Hematopoietic multipotent progenitor cell treated with erythropoietin and hydrocortisone succinate and interleukin-3 and kit ligand, for 4 days (in vitro differentiated cells): Measurements from ENCODE around the gene MMAB.

ENCODE experiments used
- DNase-seq: peaks from one replicate; pipeline ENCODE4 v3.0.0-alpha.2; 2015

Gene MMAB

GRCh38 chr12:109601557-109601956 is 28.3 kb upstream of the MMAB start:
- no peak for DNase-seq

GRCh38 chr12:109600995-109601394 is 27.7 kb upstream of the MMAB start:
- DNase-seq, result no peak

- DNase-seq, result no peak
Observed at GRCh38 chr12:109600481-109600880, 27.2 kb upstream of the MMAB start.

- no peak for DNase-seq
Observed at GRCh38 chr12:109599087-109599486, 25.8 kb upstream of the MMAB start.

GRCh38 chr12:109598428-109598854 is 25.1 kb upstream of the MMAB start:
- DNase-seq, result no peak

- DNase-seq, result peak; percentile 83
Observed at GRCh38 chr12:109597795-109598427, 24.6 kb upstream of the MMAB start.

- no peak for DNase-seq
Observed at GRCh38 chr12:109597414-109597794, 24.1 kb upstream of the MMAB start.

GRCh38 chr12:109596418-109597244 is 23.3 kb upstream of the MMAB start:
- DNase-seq, result no peak

- DNase-seq, result peak; percentile 54
Observed at GRCh38 chr12:109595321-109595902, 22.1 kb upstream of the MMAB start.

- DNase-seq, result no peak
Observed at GRCh38 chr12:109594556-109595317, 21.4 kb upstream of the MMAB start.

- no peak for DNase-seq
Observed at GRCh38 chr12:109592905-109593272, 19.6 kb upstream of the MMAB start.

- DNase-seq, result no peak
Observed at GRCh38 chr12:109592195-109592904, 19.0 kb upstream of the MMAB start.

- no peak for DNase-seq
Observed at GRCh38 chr12:109591041-109591440, 17.7 kb upstream of the MMAB start.

- no peak for DNase-seq
Observed at GRCh38 chr12:109590566-109590965, 17.3 kb upstream of the MMAB start.

- DNase-seq, result no peak
Observed at GRCh38 chr12:109589691-109590245, 16.5 kb upstream of the MMAB start.

- DNase-seq, result no peak
Observed at GRCh38 chr12:109589240-109589590, 15.9 kb upstream of the MMAB start.

- no peak for DNase-seq
Observed at GRCh38 chr12:109588461-109589239, 15.3 kb upstream of the MMAB start.

GRCh38 chr12:109587921-109588320 is 14.6 kb upstream of the MMAB start:
- DNase-seq, result no peak

GRCh38 chr12:109586385-109587296 is 13.3 kb upstream of the MMAB start:
- no peak for DNase-seq

GRCh38 chr12:109583733-109584132 is 10.4 kb upstream of the MMAB start:
- no peak for DNase-seq

GRCh38 chr12:109582636-109583035 is 9.3 kb upstream of the MMAB start:
- no peak for DNase-seq
